ENCODE measurements around the gene DDX27. TPM values are rescaled to one million over a fixed set of nuclear protein-coding genes. Genes with fewer than 3 reads are reported as not detected.

DDX27 gene
- total RNA-seq = 42.4 and 48.5 TPM in 2 replicates

GRCh38 chr20:49219091-49219923 is at the start of gene DDX27:
DDX27 (plus strand) TSS chr20:49219416; CDS start chr20:49219449, 33 bp downstream.

DNA sequence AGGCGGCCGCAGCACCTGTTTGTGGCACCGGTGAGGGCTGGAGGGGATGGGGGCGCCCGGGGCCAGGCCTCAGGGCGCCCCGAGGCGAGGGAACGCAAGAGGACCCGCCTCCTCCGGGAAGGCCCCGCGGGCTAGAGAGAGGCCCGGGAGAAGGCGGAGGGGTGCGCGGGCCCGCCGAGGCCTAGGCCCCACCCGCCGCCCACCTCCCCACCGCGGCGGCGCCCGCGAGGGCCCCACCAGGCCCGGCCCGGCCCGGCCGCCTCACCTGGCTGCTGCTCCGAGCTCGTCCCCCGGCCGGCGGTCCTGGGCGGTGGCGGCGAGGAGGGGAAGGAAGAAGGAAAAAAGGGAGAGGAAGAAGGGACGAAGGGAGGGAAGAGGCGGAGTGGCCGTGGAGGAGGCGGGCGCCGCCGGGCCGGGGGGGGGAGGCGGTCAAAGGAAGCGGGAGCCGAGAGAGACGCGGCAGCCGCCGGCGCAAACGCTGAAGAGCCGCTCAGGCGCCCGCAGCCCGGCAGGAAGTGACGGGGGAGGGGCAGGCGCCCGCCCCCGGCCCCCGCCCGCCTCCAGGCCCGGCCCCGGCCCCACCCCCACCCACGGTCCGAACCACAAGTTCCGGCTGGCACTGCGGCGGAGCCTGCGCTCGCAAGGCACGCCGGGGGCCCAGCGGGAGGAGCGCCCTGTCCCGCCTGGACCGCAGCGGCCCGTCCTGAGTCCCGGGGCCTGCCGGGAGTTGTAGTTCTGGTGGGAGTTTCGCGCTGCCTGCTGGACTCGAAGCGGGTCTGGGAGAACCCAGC is 31.2 kb upstream of the DDX27 start, which contains the start of gene STAU1:
Gene STAU1 (minus strand): TSS at position 484 of the 791 bp plus-strand sequence. CDS start 22,133 bp downstream, outside the sequence.

GRCh38 chr20:49278036-49278817 is 59.0 kb downstream of the DDX27 start, which contains the start of gene ZNFX1:
ZNFX1 (minus strand) TSS chr20:49278057; CDS start chr20:49275839, 2,218 bp downstream.

Other genes starting within 250 kb of the DDX27 start
- 83.6 and 178 TPM in 2 replicates for gene CSE1L, start 173.1 kb upstream of the DDX27 start, total RNA-seq
- 41.4 and 45.1 TPM in 2 replicates for gene STAU1, start 31.1 kb upstream of the DDX27 start, total RNA-seq
- 27.9 TPM in 2 replicates for gene ZNFX1, start 58.6 kb downstream of the DDX27 start, total RNA-seq